ENCODE results near the gene SH3BP1. TPM values are rescaled to one million over a fixed set of nuclear protein-coding genes. Genes with fewer than 3 reads are reported as not detected.

SH3BP1 gene
- total RNA-seq, 1 experiment from 2014 or later: 39.4 TPM

DNA sequence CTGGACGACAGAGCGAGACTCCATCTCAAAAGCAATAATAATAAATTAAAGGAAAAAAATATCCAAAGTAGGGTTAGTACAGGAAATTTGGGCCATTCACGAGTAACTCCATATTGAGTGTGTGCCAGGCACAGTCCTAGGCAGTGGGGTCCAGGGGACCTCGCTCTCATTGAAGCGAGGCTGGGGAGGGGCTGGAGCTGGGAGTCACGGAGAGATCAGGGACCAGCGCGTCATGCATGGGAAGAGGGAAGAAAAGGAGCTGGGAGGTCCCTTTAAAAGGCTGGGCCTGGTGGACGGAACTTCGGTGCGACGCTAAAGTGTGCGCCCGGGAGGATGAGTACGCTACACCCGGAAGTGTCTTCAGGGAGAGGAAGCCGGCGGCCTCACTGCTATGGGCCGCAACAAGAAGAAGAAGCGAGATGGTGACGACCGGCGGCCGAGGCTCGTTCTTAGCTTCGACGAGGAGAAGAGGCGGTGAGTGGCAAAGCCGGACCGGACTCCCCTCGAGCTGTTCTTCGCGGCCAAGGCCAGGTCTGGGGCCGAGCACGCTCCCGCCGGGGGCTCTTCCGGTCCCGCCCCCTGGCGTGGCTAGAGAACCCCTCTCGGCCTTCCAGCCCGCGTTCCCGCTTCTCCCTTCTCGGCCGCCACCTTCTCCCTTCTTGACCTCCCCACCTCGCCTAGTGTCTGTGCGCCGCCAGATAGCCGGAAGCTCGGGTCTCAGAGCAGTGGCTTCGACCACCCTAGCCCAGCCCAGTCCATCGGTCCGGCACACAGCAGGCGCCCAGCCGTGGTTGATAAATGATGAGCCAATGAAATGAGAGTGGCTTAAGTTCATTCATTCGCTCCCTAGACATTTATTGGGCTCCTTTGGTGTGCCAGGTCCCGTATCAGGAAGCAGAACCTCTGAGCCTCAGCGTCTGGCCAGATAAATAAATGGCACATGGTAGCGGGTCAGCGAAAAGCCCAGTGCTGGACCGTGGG lies 46.8 kb downstream of the SH3BP1 start, which contains the start of gene NOL12 (continued):
- TF ChIP-seq, protein P1, sequence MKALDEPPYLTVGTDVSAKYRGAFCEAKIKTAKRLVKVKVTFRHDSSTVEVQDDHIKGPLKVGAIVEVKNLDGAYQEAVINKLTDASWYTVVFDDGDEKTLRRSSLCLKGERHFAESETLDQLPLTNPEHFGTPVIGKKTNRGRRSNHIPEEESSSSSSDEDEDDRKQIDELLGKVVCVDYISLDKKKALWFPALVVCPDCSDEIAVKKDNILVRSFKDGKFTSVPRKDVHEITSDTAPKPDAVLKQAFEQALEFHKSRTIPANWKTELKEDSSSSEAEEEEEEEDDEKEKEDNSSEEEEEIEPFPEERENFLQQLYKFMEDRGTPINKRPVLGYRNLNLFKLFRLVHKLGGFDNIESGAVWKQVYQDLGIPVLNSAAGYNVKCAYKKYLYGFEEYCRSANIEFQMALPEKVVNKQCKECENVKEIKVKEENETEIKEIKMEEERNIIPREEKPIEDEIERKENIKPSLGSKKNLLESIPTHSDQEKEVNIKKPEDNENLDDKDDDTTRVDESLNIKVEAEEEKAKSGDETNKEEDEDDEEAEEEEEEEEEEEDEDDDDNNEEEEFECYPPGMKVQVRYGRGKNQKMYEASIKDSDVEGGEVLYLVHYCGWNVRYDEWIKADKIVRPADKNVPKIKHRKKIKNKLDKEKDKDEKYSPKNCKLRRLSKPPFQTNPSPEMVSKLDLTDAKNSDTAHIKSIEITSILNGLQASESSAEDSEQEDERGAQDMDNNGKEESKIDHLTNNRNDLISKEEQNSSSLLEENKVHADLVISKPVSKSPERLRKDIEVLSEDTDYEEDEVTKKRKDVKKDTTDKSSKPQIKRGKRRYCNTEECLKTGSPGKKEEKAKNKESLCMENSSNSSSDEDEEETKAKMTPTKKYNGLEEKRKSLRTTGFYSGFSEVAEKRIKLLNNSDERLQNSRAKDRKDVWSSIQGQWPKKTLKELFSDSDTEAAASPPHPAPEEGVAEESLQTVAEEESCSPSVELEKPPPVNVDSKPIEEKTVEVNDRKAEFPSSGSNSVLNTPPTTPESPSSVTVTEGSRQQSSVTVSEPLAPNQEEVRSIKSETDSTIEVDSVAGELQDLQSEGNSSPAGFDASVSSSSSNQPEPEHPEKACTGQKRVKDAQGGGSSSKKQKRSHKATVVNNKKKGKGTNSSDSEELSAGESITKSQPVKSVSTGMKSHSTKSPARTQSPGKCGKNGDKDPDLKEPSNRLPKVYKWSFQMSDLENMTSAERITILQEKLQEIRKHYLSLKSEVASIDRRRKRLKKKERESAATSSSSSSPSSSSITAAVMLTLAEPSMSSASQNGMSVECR (CRISPR knock-in tag; IDR thresholded peaks at IDR 0.05; ENCODE audit: borderline replicate concordance): peak; percentile 80; the same call in 1 of the 2 replicates
- TF ChIP-seq HMGA2 (CRISPR knock-in tag; IDR thresholded peaks at IDR 0.05) (no peak), SMAD3 (CRISPR knock-in tag; IDR thresholded peaks at IDR 0.05; ENCODE audit: borderline replicate concordance) (peak; percentile 54; the same call in 1 of the 2 replicates), FOXK1 (CRISPR knock-in tag; IDR thresholded peaks at IDR 0.05) (peak; percentile 47; the same call in 1 of the 2 replicates), JUN (CRISPR knock-in tag; IDR thresholded peaks at IDR 0.05) (peak; percentile 62; the same call in 1 of the 2 replicates), TEAD4 (CRISPR knock-in tag; IDR thresholded peaks at IDR 0.05) (no peak), ZNF317 (CRISPR knock-in tag; IDR thresholded peaks at IDR 0.05; ENCODE audit: borderline replicate concordance, low read depth) (no peak), ZNF396 (CRISPR knock-in tag; IDR thresholded peaks at IDR 0.05; ENCODE audit: borderline replicate concordance) (no peak), FOXJ3 (CRISPR knock-in tag; IDR thresholded peaks at IDR 0.05; ENCODE audit: borderline replicate concordance) (no peak), CBFB (CRISPR knock-in tag; IDR thresholded peaks at IDR 0.05; ENCODE audit: low read depth) (0 out of 2 replicates have a peak, but pooled peaks have one; percentile 28)
- TF ChIP-seq, protein P2, sequence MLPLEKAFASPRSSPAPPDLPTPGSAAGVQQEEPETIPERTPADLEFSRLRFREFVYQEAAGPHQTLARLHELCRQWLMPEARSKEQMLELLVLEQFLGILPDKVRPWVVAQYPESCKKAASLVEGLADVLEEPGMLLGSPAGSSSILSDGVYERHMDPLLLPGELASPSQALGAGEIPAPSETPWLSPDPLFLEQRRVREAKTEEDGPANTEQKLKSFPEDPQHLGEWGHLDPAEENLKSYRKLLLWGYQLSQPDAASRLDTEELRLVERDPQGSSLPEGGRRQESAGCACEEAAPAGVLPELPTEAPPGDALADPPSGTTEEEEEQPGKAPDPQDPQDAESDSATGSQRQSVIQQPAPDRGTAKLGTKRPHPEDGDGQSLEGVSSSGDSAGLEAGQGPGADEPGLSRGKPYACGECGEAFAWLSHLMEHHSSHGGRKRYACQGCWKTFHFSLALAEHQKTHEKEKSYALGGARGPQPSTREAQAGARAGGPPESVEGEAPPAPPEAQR (CRISPR knock-in tag; IDR thresholded peaks at IDR 0.05): no peak
- TF ChIP-seq, protein P3, sequence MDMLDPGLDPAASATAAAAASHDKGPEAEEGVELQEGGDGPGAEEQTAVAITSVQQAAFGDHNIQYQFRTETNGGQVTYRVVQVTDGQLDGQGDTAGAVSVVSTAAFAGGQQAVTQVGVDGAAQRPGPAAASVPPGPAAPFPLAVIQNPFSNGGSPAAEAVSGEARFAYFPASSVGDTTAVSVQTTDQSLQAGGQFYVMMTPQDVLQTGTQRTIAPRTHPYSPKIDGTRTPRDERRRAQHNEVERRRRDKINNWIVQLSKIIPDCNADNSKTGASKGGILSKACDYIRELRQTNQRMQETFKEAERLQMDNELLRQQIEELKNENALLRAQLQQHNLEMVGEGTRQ (CRISPR knock-in tag; IDR thresholded peaks at IDR 0.05): no peak
- TF ChIP-seq, protein P4, sequence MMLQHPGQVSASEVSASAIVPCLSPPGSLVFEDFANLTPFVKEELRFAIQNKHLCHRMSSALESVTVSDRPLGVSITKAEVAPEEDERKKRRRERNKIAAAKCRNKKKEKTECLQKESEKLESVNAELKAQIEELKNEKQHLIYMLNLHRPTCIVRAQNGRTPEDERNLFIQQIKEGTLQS (CRISPR knock-in tag; conservative IDR thresholded peaks at IDR 0.05): 0 out of 2 replicates have a peak, but pooled peaks have one; percentile 22
- TF ChIP-seq, protein P5, sequence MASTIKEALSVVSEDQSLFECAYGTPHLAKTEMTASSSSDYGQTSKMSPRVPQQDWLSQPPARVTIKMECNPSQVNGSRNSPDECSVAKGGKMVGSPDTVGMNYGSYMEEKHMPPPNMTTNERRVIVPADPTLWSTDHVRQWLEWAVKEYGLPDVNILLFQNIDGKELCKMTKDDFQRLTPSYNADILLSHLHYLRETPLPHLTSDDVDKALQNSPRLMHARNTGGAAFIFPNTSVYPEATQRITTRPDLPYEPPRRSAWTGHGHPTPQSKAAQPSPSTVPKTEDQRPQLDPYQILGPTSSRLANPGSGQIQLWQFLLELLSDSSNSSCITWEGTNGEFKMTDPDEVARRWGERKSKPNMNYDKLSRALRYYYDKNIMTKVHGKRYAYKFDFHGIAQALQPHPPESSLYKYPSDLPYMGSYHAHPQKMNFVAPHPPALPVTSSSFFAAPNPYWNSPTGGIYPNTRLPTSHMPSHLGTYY (CRISPR knock-in tag; IDR thresholded peaks at IDR 0.05): no peak
- TF ChIP-seq, protein P6, sequence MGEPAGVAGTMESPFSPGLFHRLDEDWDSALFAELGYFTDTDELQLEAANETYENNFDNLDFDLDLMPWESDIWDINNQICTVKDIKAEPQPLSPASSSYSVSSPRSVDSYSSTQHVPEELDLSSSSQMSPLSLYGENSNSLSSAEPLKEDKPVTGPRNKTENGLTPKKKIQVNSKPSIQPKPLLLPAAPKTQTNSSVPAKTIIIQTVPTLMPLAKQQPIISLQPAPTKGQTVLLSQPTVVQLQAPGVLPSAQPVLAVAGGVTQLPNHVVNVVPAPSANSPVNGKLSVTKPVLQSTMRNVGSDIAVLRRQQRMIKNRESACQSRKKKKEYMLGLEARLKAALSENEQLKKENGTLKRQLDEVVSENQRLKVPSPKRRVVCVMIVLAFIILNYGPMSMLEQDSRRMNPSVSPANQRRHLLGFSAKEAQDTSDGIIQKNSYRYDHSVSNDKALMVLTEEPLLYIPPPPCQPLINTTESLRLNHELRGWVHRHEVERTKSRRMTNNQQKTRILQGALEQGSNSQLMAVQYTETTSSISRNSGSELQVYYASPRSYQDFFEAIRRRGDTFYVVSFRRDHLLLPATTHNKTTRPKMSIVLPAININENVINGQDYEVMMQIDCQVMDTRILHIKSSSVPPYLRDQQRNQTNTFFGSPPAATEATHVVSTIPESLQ (CRISPR knock-in tag; IDR thresholded peaks at IDR 0.05): no peak
- TF ChIP-seq, protein P7, sequence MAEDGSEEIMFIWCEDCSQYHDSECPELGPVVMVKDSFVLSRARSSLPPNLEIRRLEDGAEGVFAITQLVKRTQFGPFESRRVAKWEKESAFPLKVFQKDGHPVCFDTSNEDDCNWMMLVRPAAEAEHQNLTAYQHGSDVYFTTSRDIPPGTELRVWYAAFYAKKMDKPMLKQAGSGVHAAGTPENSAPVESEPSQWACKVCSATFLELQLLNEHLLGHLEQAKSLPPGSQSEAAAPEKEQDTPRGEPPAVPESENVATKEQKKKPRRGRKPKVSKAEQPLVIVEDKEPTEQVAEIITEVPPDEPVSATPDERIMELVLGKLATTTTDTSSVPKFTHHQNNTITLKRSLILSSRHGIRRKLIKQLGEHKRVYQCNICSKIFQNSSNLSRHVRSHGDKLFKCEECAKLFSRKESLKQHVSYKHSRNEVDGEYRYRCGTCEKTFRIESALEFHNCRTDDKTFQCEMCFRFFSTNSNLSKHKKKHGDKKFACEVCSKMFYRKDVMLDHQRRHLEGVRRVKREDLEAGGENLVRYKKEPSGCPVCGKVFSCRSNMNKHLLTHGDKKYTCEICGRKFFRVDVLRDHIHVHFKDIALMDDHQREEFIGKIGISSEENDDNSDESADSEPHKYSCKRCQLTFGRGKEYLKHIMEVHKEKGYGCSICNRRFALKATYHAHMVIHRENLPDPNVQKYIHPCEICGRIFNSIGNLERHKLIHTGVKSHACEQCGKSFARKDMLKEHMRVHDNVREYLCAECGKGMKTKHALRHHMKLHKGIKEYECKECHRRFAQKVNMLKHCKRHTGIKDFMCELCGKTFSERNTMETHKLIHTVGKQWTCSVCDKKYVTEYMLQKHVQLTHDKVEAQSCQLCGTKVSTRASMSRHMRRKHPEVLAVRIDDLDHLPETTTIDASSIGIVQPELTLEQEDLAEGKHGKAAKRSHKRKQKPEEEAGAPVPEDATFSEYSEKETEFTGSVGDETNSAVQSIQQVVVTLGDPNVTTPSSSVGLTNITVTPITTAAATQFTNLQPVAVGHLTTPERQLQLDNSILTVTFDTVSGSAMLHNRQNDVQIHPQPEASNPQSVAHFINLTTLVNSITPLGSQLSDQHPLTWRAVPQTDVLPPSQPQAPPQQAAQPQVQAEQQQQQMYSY (CRISPR knock-in tag; IDR thresholded peaks at IDR 0.05): peak; percentile 67; the same call in 1 of the 2 replicates
- TF ChIP-seq, protein P8, sequence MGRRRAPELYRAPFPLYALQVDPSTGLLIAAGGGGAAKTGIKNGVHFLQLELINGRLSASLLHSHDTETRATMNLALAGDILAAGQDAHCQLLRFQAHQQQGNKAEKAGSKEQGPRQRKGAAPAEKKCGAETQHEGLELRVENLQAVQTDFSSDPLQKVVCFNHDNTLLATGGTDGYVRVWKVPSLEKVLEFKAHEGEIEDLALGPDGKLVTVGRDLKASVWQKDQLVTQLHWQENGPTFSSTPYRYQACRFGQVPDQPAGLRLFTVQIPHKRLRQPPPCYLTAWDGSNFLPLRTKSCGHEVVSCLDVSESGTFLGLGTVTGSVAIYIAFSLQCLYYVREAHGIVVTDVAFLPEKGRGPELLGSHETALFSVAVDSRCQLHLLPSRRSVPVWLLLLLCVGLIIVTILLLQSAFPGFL (CRISPR knock-in tag; IDR thresholded peaks at IDR 0.05; ENCODE audit: borderline replicate concordance): no peak; the same call in 1 of the 2 replicates
- TF ChIP-seq, protein P9, sequence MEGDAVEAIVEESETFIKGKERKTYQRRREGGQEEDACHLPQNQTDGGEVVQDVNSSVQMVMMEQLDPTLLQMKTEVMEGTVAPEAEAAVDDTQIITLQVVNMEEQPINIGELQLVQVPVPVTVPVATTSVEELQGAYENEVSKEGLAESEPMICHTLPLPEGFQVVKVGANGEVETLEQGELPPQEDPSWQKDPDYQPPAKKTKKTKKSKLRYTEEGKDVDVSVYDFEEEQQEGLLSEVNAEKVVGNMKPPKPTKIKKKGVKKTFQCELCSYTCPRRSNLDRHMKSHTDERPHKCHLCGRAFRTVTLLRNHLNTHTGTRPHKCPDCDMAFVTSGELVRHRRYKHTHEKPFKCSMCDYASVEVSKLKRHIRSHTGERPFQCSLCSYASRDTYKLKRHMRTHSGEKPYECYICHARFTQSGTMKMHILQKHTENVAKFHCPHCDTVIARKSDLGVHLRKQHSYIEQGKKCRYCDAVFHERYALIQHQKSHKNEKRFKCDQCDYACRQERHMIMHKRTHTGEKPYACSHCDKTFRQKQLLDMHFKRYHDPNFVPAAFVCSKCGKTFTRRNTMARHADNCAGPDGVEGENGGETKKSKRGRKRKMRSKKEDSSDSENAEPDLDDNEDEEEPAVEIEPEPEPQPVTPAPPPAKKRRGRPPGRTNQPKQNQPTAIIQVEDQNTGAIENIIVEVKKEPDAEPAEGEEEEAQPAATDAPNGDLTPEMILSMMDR (IDR thresholded peaks at IDR 0.05): no peak

All from WTC11 (cell line).